ENCODE data around the gene EEF1A2.

- TF ChIP-seq CTCF (IDR thresholded peaks at IDR 0.05) (no peak), EZH2 (IDR thresholded peaks at IDR 0.05) (no peak)
Measured at GRCh38 chr20:63471002-63471716, 27.7 kb downstream of the EEF1A2 start.
